HG03342 (cell line): Measurements from ENCODE around the gene RPIA.
A peak's percentile ranks its signal among the peaks of the same experiment; 100 is the strongest.
"Not testable (repeated sequence)": the region's sequence is repeated elsewhere in the genome, so short reads cannot be mapped to it uniquely, and the experiment has no call there.

Experiments used
- ATAC-seq: cut with Tn5 transposase; IDR thresholded peaks from one replicate; pipeline ENCODE4 v1.9.1; 2021; ENCODE audit warnings: mild to moderate bottlenecking, moderate library complexity; ENCODE audit not compliant: unreplicated experiment

Gene RPIA

DNA sequence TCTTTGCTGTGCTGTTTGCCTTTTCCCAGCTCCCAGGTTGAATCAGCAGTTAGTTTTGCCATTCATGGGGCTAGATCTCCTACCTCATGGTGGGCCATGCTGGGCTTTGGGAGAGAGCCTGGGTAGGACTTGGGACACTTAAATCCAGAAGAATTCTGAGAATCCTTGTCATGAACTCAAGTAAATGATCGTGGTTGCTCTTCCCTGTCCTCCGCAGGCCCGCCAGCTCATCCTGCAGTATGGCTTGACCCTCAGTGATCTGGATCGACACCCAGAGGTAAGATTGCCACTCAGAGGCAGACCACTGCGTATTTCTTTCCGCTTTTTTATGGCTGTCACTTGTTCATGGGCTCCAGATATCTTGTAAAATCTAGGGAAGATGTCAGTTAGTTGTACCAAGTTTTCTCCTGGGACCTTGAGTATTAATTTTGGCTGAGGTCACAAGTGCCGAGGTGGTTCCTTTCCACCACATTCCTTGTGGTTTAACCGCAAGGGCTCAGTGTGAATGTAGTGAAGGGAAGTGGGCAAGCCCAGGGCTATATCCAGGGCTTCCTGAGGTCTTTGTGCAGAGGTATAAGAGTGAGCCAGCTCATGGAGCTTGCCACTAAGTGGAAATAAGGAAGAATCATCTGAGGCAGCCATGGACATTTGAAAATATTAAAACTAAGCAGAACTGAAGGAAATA is 37.7 kb downstream of the RPIA start:
- ATAC-seq = no peak

DNA sequence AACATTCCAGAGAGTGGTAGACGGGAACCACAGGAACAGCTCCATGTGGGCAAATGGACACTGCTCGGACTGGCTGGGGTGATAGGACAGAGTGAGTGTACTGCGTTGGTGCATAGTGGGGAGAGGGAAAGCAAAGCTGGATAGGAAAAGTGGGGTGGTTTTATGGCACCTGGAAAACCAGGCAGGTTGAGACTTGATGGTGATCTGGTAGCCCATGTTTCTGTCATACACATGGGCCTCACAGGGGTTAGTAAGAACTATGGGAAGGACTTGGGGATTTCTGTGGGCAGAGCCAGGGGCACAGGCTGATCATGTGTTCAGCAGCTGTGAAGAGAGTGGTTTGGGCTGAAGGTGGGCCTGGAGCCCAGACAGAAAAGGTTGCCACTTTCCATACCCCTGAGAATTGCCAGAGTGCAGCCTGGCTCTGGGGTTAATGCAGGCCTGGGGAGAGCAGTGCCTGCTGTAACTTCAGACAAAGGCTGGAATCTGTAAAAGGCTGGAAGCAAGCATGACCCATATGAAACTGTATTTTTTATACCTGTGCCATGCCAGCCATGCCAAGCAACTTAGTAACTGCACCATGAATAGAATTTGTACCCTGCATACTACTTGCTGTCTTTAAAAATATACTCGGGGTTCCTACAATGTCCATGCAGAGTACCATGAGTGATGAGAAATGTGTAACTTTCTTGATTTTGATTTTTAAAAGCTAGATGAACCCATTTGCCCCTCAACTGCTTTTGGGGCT is 41.9 kb downstream of the RPIA start:
- ATAC-seq = no peak

DNA sequence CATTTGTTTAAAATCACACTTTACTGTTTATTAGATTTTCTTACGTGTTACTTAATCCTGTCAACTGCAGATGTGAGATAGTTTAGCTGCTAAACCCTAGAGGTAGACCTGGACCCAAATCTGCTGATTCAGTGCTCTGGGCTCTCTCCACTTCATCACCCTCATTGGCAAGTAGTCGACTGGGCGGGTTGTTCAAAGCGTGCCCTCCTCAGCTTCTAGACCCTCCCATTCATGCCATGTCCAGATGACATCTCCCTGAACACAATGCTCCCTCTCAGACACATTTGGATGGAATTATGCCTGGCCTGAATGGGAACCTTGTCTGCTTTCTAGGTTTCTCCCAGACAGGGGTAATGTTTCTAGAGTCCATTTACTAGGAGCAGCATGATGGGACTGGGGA is 43.7 kb downstream of the RPIA start:
- ATAC-seq = no peak

DNA sequence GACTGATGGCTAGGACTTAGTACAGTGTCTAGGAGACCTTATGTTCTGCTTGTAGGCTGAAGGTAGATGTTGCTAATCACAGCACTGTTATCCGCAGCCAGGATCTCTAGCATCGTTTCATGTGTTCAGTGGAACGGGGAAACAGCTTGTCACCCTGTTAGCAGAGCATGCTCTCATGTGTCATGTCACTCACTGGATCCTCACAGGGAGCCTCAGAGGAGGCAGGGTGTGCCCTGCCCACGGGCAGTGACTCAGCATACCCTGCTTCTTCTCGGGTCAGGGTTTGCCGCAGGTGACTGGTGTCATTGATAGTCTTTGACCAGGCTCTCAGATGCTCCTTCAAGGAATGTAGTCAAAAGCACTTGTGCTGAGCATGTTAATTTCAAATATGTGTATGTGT is 44.4 kb downstream of the RPIA start:
- ATAC-seq = no peak

DNA sequence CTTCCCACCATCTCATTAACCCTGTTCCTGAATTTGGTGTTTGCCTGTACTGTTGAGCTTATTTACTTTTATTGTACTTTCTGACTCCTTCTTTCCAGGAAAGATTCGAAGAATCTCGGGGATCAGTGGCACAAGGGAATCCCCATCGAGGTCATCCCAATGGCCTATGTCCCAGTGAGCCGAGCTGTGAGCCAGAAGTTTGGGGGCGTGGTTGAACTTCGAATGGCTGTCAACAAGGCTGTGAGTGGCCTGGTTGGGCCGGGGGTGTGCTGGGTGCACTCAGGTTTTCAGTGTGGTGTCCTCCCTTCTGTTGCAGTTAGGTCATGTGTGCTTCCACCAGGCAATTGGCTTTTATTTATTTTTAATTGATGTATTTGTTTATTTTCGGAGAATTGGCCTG is 45.0 kb downstream of the RPIA start:
- ATAC-seq = no peak

DNA sequence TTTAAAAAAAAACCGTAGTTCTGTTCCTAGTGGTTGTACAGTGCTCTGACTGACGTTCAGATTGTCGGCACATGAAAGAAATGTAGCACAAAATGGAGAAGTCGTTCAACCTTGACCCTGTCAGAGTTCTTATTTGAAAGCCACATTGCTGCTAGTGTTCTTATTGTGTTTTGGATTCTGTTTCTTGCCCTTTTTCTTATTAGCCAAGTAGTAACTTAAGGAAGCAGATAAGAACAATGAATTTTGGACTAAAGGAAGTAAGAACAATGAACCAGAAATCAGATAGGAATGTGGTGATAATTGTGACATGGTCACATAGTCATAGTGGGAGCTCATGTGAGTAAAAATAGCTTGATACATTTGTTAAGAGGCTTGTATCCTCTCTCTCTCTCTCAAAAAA is 45.9 kb downstream of the RPIA start:
- no peak for ATAC-seq

DNA sequence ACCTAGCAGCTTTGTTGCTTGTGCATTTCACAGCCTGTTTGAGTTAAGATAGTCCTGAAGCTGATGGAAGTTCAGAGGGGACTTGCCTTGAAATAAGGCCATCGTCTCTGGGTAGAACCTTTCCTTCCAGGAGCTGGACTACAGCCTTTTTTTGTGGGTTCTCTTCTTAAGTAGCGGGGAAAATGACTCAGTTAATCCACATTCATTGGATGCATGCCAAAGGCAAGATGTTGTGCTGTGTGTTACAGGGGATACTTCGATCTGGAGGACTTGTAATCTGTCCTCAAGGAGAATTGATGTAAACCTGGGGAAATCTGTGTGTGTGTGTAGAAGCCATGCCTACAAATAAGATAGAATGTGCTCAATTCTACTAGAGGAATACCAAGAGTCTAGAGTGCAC is 46.8 kb downstream of the RPIA start:
- ATAC-seq = no peak

DNA sequence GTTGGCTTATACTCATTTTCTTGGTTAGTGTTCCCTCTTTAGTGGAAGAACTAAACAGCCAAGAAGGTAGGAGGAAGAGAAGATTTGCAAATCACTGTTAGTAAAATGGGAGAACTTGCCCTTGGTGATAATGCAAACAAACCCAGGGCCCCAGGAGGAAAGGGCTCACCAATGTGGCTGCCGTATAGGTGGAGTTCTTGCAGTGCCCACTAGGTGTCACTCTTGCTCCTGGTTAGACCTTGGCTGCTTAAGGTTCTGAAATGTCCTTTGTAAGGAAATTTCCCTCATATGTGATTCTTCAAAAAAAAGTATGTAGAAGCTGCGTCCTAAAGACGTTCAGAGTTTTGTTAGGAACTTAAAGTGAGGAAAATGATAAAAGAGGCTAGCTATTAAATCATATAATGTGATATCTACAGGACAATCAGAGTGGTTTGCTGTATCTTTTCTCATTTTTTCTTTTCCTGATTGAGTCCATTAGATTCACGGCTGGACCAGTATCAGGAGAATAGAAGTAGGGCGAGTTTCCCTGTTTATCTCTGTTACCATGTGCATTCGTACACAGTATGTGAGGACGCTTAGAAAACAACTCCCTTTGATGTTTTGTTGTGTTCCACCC is 48.6 kb downstream of the RPIA start:
- peak; percentile 93 for ATAC-seq

DNA sequence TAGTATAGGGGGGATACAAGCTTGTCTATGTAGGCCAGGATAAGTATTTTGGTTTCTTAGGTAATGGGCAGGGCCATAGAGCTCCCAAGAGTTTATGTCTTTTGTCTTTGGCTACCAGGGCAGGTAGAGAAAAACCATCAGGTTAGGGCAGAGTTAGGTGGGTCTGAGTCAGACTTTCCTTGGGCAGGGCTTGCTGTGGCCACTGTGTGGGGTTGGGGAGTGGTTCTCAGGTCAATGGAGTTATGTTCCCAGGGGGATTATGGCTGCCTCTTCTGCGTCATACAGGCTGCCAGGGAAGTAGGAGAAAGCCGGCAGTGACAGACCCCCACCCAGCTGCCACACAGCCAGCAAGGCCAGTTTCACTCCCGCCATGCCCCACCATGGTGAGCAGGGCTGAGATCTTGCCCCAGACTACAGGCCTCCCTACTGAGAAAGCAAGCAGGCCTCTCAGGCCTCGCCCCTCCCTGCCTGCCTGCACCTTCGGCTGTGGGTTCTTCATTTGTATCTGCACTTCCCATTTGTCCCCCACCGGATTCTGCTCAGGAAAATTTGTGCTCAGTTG is 55.5 kb downstream of the RPIA start:
- ATAC-seq = no peak

DNA sequence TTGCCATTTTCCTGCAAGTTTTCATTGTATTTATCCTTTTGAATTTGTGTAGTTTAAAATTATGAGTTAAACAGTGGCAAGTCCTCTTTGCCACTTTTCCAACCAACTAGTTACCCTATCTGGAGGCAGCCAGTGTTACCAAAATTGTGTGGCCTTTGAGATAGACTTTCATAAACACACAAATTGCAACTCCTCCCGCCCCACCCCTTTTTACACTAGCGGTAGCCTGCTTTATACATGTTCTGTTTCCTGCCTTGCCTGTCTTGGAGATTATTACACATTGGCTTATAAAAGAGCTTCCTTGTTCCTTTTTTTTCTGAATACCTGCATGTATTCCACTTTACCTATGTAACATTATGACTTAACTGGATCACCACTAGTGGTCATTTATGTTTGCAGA is 56.5 kb downstream of the RPIA start:
- no peak for ATAC-seq

DNA sequence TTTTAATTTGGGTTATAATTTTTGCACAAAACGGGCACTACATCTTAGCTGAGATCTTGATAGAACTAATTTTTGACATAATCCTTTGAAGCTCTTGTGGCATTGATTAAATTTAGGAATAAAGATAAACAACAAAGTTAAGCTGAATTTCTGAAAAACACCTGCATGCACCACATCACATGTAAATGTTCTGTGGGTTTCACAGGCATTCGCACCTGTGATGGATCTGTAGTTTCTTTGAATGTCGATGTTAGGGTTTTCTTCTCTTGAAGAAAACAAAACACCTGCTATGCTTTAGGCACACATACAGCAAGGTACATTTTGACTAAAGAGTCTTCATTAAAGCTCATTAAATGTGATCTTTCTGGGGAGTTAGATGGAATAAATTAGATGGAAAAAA is 60.3 kb downstream of the RPIA start:
- no peak for ATAC-seq

DNA sequence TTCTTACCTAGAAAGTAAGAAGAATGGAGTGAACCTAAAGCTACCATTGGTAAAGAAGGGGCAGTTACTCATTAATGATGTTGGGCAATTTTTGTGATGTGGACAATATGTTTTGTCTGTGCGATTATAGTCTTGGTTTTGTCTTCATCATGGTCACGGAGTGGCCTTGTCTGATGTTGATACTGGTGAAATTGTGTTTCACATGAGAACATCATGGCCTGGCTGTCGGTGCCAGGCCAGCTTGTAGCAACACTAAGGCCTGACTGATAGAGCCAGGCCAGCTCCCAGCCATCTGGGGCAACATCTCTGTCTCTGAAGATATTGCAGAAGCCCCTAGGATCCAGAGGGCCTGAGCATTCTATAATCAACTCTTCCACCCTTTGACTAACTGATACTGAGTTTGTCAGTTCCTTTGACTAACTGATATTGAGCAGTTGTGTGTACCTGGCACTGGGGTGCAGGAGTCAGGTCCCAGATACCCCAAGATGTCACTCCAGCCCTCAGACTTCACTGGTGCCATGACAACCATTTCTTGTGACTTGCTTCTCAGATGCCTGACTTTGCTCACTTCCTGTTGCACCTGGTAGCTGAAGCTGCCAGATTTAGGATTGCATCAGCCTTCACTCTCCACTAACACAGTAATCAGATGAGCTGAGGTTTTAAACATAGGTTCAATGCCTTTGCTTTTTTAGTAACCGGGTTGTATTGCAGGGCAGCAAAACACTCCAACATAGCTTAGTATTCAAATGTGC is 62.5 kb downstream of the RPIA start:
- ATAC-seq = peak; percentile 95

DNA sequence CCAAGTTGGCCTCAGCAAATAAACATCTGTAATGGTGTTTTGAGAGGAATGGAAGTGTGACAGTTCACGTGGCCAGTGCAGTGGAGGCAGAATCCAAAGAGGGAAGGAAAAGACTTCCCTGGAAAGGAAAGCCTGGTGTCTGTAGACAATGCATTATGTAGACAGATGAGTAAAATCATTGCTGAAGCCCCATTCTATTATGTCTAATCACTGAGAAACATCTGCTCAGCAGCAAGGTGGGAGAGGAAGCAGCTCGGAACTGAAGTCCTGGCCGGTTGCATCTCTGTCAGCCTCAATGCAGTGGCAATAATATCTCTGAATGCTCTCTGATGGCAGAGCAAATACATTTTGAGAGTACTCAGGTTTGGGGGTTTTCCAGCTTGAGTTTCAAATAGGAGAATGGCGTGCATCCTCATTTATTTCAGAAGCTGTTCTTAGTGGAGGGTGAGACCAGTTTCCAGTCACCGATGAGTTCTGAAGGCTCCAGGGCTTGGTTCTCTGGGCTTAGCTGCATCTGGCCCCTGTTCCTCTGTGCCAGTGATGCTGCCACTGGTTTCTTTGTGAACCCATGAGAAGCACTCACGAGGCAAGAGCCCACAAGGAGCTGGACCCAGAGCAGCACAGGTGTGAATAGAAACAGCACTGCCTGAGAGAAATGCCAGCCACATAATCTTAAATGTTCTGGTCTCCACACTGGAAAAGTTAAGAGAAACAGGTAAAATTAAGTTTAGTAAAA is 63.3 kb downstream of the RPIA start:
- peak; percentile 18 for ATAC-seq

DNA sequence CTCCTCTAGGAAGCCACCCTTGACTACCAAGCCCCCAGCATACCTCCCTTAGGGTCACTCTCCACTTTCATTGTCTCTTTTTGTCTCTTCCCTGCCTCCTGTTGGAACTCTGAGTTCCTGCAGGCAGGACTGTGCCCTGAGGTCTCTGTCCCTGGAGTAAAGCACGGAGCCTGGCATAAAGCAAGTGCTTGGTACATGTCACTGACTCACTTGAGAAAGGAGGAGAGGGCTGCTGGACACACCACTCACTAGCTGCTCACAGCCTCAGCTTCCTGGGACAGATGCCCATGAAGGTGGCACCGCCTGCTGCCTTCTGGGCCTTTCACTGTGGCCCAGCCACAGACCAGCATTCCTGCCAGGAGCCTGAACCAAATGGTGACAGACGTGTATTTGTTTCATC is 64.4 kb downstream of the RPIA start:
- ATAC-seq = no peak

DNA sequence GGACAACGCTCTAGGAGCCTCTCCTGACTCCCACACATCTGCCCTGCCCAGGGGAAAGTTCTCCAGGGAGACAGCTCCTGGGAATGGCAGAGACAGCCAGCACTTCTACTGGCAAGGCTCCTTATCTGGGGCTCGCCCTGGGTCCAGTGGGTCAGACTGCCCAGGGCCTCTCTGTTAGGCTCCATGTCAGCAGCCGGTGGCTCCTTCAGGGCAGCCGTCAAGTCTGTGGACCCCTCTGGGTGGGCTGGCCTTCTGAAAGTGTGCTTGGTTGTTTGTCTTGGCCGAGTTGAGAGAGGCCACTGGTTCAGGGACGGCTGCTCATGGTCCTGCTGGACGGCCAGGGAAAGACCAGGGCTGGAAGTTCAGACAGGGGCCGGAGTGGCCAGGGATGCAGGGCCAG is 65.6 kb downstream of the RPIA start:
- no peak for ATAC-seq

DNA sequence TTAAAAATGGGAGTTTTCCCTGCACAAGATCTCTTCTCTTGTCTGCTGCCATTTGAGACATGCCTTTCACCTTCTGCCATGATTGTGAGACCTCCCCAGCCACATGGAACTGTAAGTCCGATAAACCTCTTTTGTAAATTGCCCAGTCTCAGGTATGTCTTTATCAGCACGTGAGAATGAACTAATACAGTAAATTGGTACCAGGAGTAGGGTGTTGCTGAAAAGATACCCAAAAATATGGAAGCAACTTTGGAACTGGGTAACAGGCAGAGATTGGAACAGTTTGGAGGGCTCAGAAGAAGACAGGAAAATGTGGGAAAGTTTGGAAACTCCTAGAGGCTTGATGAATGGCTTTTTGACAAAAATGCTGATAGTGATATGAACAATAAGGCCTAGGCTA is 67.2 kb downstream of the RPIA start:
- not testable (repeated sequence) for ATAC-seq

DNA sequence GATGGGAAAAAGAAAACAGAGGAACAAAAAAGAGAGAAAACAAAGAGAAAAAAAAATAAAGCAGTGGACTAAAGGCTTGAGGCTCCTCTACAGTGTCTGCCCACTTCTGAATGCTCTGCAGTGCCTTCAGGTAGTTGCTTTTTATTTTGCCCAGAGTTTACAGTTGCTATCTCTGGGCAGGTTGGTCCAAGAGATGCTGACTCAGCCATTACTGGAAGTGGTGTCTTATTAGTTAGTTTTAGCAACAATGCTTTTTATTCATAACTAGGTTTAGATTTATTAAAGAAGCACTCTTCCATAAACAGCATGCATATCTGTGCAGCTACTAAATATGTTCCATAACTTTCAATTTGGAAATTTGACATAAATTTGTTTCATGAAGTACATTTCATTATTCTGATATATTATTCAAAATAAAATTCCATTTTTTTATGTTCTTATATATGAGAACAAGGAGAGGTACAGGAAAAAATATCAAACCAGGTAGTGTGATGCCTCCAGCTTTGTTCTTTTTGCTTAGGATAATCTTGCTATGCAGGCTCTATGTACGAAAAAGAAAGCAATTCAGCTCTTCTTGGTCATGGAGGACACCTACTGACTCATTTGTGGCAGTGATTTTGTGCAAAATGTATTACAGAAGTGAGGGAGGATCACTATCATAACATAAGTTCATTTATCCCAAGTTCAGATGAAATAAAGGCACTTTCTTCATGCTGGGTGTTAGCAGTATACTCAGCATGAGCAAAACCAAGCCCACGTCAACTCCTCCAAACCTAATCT is 69.5 kb downstream of the RPIA start:
- no peak for ATAC-seq

DNA sequence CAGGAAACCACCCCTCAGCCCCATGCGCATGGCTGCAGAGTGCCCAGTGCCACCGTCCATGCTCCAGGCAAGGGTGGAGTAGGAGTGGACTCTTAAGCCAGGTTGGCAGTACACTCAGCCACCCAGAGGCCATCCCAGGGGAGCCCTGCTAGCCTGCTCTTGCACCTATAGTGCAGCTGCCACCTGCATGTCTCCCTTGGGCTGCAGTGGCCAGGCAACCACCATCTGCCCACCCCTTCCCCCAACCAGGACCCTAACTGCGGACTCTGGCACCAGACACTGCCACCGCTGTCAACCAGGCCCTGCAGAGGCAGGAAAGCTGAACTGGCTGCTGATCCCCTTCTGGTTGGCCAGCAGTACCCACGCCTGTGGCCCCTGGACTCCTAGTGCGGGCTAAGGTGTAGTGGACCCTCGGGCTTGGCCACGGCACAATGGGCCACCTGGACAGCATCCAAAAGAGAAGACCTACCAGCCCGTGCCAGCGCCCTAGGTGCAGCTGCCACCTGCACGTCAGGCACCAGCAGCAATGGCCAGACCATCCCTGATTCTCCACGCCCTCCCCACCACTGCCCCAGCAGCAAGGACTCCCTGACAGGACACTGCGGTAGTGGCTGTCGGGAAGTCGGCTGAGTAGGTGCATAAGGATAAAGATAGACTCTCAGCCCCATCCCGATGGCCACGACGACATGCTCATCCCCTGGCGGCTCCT is 72.8 kb downstream of the RPIA start:
- ATAC-seq = no peak

DNA sequence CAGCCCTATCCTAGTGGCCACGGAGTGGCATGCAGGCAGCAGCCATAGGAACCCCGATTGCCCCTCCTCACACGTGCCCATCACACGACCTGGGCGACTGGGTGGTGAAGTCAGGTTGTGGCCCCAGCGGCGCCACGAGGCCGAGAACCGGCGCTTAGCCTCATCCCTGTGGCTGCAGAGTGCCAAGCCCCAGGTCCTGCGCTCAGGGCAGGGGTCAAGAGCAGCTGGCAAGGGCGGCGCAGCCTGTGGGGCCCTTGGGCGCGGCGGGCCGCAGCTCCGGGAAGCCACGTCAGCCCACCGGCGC is 73.3 kb downstream of the RPIA start:
- ATAC-seq = no peak
